Activated T-cell treated with anti-CD3 and anti-CD28 coated beads, Interleukin-2, amount 50 U/mL, for 24 hours (primary cell): ENCODE measurements around the gene ZNF10.

Experiments
- DNase-seq: peaks from one replicate; pipeline ENCODE4 v3.0.0-alpha.2; 2020
- H3K27ac Mint-ChIP-seq: 2 replicates; pipeline ENCODE4 v1.8.0; 2020; ENCODE audit warnings: mild to moderate bottlenecking, mixed read lengths
- H3K27me3 Mint-ChIP-seq: 2 replicates; pipeline ENCODE4 v1.8.0; 2020; ENCODE audit warnings: mixed read lengths
- H3K36me3 Mint-ChIP-seq: 2 replicates; pipeline ENCODE4 v1.8.0; 2020; ENCODE audit warnings: low read depth, mixed read lengths
- H3K4me1 Mint-ChIP-seq: 2 replicates; pipeline ENCODE4 v1.8.0; 2020; ENCODE audit warnings: low read depth, mixed read lengths
- H3K4me3 Mint-ChIP-seq: 2 replicates; pipeline ENCODE4 v1.8.0; 2020; ENCODE audit warnings: mild to moderate bottlenecking, moderate library complexity, mixed read lengths
- H3K9me3 Mint-ChIP-seq: 2 replicates; pipeline ENCODE4 v1.8.0; 2020; ENCODE audit warnings: mixed read lengths

ZNF10 gene

DNA sequence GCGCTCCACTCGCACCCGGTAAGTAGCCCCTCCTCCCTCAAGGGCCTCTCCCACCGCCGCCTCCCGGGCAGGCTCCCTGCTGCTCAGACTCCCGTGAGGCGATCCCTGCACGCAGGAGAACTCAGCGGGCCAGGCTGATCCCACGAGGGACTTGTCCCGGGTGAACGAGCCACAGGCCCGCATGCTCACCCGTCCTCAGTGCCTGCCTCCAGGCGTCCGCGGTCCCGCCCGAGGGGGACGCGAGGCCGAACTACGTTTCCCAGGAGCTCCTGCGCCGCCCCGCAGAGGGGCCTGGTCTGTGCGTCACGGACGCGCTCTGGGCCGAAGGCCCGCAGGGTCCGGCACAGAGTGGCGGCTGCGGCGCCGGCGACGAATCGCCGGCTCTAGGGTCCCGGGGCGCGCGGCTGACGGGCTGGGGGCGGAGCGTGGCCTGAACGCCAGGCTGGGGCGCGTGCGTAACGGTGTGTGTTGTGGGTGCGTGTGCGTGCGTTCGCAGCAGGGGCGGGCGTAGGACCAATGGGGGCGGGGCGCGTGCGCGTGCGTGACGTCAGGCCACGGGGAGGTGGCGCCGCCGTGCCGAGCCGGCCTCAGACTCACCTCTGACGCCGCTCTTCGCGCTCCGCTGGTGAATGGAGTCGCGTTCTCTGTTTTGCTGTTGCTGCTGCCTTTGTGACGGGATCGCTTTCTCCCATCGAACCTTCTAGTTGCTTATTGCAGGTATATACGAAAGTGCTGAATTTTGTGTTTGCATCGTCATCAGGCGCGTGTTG, at the start of gene ZNF10, which contains the start of gene ZNF891:
ZNF10 (plus strand) TSS at position 590 of the 770 bp plus-strand sequence. CDS start 13,866 bp downstream, outside the sequence.
ZNF891 (minus strand) TSS at position 237 of the 770 bp plus-strand sequence. CDS start 8,356 bp downstream, outside the sequence.
- peak; percentile 99 for DNase-seq
- H3K4me3 Mint-ChIP-seq, result peak within 1 kb of the TSS; percentile 92
- no peaks in the 10 kb centered on the region for H3K27me3 Mint-ChIP-seq
- H3K9me3 Mint-ChIP-seq, result peaks cover 39% of the 10 kb centered on the region
- peaks cover 24% of the 10 kb centered on the region for H3K4me1 Mint-ChIP-seq
- H3K27ac Mint-ChIP-seq, result peak within 1 kb of the TSS; percentile 96
- H3K36me3 Mint-ChIP-seq, result peaks cover 96% of the 10 kb centered on the region

DNA sequence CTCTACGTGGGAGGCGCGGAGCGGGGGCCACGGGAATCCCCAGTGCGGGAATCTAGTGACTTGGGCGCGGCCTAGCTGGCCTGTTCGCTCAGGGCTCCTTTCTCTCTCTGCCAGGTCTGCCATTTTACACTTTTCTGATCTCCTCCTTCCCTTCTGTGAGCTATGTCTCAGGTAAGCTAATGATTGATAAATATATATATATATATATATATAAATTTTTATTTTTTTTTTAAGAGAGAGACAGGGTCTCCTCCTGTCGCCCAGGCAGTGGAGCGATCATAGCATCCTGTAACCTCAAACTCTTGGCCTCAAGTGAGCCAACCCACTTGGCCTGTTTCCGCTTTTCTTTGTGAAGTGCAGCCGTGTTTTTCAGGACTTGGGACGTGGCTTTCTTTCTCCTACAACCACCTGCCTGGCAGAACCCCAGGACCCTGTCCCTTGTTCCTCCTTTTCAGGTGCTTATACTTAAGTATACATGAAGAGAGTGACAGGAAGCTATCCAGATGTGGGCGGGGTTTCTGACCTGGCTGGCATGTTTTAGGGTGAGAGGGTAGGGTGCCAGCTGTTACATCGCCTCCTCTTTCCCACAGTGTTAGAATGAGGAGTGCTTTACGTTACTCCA, 49.2 kb upstream of the ZNF10 start:
- Mint-ChIP-seq H3K27me3 (no peaks in the 10 kb centered on the region), H3K27ac (no peak overlapping the region), H3K4me3 (no peak overlapping the region), H3K9me3 (peaks cover 47% of the 10 kb centered on the region), H3K36me3 (peaks cover 75% of the 10 kb centered on the region), H3K4me1 (peaks cover 13% of the 10 kb centered on the region)
- DNase-seq, result peak; percentile 30

DNA sequence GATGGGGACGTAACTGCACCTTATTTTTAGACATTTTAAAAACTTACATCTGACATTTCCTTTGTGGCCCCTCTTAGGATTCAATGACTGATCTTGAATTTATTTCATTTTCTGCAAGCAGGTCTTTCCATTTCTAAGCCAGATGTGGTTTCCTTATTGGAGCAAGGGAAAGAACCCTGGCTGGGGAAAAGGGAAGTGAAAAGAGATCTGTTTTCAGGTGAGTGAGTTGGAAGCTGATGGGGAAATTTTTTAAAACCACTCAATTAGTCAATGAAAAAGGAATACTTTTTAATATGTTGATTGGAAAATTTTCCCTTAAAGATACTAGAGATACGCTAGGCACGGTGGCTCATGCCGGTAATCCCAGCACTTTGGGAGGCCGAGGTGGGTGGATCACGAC, 47.1 kb upstream of the ZNF10 start:
- DNase-seq, result no peak
- peaks cover 13% of the 10 kb centered on the region for H3K4me1 Mint-ChIP-seq
- no peaks in the 10 kb centered on the region for H3K27me3 Mint-ChIP-seq
- peaks cover 78% of the 10 kb centered on the region for H3K36me3 Mint-ChIP-seq
- H3K4me3 Mint-ChIP-seq, result no peak overlapping the region
- no peak overlapping the region for H3K27ac Mint-ChIP-seq
- H3K9me3 Mint-ChIP-seq, result peaks cover 45% of the 10 kb centered on the region

DNA sequence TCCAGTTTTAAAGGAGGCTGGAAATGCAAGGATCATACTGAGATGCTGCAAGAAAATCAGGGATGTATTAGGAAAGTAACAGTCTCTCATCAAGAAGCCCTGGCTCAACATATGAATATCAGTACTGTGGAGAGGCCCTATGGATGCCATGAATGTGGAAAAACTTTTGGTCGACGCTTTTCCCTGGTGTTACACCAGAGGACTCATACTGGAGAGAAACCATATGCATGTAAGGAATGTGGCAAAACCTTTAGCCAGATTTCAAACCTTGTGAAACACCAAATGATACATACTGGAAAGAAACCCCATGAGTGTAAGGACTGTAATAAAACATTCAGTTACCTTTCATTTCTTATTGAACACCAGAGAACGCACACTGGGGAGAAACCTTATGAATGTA, 24.8 kb upstream of the ZNF10 start:
- peaks cover 2% of the 10 kb centered on the region for H3K4me1 Mint-ChIP-seq
- peaks cover 72% of the 10 kb centered on the region for H3K9me3 Mint-ChIP-seq
- no peak overlapping the region for H3K4me3 Mint-ChIP-seq
- no peaks in the 10 kb centered on the region for H3K27me3 Mint-ChIP-seq
- DNase-seq, result no peak
- peaks cover 98% of the 10 kb centered on the region for H3K36me3 Mint-ChIP-seq
- H3K27ac Mint-ChIP-seq, result peak overlapping the region; percentile 7

DNA sequence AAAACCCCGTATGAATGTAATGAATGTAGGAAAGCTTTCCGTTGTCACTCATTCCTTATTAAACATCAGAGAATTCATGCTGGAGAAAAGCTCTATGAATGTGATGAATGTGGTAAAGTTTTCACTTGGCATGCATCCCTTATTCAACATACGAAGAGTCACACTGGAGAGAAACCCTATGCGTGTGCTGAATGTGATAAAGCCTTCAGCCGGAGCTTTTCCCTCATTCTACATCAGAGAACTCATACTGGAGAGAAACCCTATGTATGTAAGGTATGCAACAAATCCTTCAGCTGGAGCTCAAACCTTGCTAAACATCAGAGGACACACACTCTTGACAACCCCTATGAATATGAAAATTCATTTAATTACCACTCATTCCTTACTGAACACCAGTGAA, 24.2 kb upstream of the ZNF10 start:
- Mint-ChIP-seq H3K36me3 (peaks cover 98% of the 10 kb centered on the region), H3K9me3 (peaks cover 68% of the 10 kb centered on the region), H3K27ac (no peak overlapping the region), H3K27me3 (no peaks in the 10 kb centered on the region), H3K4me1 (peaks cover 2% of the 10 kb centered on the region), H3K4me3 (no peak overlapping the region)
- no peak for DNase-seq

DNA sequence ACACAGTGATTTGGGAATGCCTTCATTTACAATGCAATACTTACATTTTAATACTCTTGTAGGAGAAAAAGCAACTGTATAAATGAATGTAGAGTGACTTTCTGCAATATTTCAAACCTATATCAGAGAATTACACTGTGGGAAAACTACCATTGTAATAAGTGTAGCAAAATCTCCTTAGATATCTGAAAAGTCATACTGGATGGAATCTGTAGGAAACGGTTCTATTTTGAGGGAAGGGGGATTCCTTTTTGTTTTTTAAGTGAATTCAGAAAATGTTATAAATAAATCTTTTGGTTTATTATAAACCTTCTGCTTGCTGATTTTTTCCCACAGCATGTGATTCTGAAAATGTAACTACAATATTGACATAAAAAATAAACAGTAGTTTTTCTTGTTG, 23.3 kb upstream of the ZNF10 start:
- no peak for DNase-seq
- Mint-ChIP-seq H3K27me3 (no peaks in the 10 kb centered on the region), H3K4me1 (peaks cover 2% of the 10 kb centered on the region), H3K36me3 (peaks cover 93% of the 10 kb centered on the region), H3K9me3 (peaks cover 66% of the 10 kb centered on the region), H3K4me3 (no peak overlapping the region), H3K27ac (no peak overlapping the region)

DNA sequence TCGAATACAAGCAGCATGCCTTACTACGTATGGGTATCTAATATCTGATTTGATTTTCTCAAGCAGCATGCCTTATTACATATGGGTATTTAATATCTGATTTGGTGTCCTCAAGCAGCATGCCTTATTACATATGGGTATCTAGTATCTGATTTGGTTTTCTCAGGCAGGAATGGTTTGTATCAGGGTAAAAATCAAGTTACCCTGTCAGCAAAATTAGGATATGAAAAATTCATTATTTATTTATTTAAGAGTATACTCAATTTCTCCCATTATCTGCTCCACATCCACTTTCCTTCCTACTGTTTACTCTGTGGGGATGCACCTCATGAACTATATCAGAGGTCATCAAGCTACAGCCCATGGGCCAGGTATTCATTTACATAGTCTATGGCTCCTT, 22.3 kb upstream of the ZNF10 start:
- H3K27ac Mint-ChIP-seq, result no peak overlapping the region
- no peak overlapping the region for H3K4me3 Mint-ChIP-seq
- H3K9me3 Mint-ChIP-seq, result peaks cover 66% of the 10 kb centered on the region
- peaks cover 2% of the 10 kb centered on the region for H3K4me1 Mint-ChIP-seq
- peaks cover 91% of the 10 kb centered on the region for H3K36me3 Mint-ChIP-seq
- H3K27me3 Mint-ChIP-seq, result no peaks in the 10 kb centered on the region
- DNase-seq, result no peak

DNA sequence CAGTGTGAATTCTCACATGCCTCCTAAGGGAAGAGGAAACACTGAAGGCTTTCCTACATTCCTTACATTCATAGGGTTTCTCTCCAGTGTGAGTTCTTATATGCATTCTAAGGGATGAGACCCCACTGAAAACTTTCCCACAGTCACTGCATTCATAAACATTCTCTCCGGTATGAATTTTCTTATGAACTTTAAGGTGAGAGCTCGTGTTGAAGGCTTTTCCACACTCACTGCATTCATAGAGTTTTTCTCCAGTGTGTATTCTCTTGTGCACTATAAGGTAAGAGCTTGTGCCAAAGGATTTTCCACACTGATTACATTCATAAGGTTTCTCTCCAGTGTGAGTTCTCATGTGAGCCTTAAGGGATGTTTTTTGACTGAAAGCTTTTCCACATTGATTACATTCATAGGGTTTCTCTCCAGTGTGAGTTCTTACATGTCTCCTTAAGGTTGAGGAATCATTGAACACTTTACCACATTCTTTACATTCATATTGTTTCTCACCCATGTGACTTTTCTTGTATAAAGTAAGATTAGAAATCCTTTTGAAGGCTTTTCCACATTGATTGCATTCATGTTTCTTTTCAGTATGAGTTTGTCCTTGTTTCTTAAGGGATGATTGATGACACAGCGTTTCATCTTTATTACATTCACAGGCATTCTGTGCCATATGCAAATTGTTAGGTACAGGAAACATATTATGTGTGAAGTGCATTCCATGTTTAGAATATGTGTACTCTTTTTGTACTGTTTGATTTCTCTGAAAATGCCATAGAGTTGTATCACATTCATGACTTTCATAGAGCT, 9.8 kb upstream of the ZNF10 start:
- Mint-ChIP-seq H3K4me3 (no peak overlapping the region), H3K4me1 (no peaks in the 10 kb centered on the region), H3K36me3 (peaks cover 98% of the 10 kb centered on the region), H3K27me3 (no peaks in the 10 kb centered on the region), H3K9me3 (peaks cover 69% of the 10 kb centered on the region), H3K27ac (no peak overlapping the region)
- DNase-seq, result no peak

DNA sequence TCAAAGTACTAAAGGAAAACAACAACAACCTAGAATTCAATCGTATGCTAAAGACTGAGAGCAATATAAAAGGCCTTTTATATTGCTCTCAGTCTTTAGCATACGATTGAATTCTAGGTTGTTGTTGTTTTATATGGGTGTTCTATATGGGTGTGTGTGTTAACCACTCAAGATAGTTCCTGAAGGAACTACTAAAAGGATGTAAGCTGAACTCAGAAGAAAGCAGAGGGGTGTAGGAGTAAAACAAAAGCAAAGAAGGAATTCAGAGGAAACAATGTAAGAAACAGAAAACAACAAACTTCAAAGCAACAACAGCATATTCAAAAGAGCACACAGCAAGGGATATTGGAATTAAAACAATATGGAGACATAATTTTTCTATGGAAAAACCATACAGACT, 5.8 kb upstream of the ZNF10 start:
- Mint-ChIP-seq H3K9me3 (peaks cover 52% of the 10 kb centered on the region), H3K4me1 (peaks cover 8% of the 10 kb centered on the region), H3K27ac (no peak overlapping the region), H3K4me3 (no peak overlapping the region), H3K27me3 (no peaks in the 10 kb centered on the region), H3K36me3 (peaks cover 99% of the 10 kb centered on the region)
- no peak for DNase-seq

DNA sequence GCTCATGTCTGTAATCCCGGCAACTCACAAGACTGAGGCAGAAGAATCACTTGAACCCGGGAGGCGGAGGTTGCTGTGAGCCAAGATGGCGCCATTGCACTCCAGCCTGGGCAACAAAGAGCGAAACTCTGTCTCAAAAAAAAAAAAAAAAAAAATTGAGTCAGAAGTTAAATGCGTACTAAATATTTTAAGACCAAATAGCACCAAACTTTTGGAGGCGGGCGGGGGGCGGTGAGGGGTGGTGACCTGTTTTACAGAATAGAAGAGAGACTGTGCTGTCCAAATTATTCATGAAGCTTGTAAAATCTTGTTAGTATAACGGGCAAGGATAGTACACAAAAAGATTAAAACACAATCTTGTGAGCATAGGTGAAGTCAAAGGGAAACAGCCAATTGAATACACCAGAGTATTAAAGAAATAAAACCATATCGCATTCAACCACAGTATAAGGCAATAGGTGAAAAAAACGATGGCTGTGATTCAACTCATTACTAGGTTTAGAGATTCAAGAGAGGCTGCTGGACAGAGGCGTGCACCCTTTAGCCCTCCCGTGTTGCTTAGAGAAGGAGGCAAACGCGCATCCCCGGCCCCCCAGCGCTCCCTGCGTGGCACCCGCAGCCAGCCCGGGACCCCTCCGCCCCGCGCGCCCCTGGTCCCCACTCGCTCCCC, 924 bp upstream of the ZNF10 start:
- Mint-ChIP-seq H3K4me3 (peak overlapping the region; percentile 92), H3K27ac (peak overlapping the region; percentile 96), H3K36me3 (peaks cover 96% of the 10 kb centered on the region), H3K4me1 (peaks cover 24% of the 10 kb centered on the region), H3K9me3 (peaks cover 41% of the 10 kb centered on the region), H3K27me3 (no peaks in the 10 kb centered on the region)
- DNase-seq, result no peak

DNA sequence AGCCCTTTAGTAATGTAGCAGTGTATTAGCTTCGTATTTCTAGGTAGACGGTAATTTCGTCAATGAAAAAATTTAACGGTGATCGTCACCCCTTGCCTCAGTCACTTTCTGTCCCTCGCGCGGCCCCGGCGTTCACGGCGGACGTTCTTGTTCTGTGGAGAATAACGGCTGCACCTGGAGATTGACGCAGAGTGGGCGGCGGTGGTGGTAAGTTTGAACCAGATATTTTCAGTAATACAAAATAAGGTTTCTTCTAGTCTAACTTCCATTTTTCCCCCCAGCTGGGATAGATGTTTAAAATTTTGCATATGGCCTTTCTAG, 341 bp downstream of the ZNF10 start:
- DNase-seq, result no peak
- Mint-ChIP-seq H3K4me1 (peaks cover 24% of the 10 kb centered on the region), H3K4me3 (peak overlapping the region; percentile 92), H3K27ac (peak overlapping the region; percentile 96), H3K27me3 (no peaks in the 10 kb centered on the region), H3K9me3 (peaks cover 38% of the 10 kb centered on the region), H3K36me3 (peaks cover 96% of the 10 kb centered on the region)

DNA sequence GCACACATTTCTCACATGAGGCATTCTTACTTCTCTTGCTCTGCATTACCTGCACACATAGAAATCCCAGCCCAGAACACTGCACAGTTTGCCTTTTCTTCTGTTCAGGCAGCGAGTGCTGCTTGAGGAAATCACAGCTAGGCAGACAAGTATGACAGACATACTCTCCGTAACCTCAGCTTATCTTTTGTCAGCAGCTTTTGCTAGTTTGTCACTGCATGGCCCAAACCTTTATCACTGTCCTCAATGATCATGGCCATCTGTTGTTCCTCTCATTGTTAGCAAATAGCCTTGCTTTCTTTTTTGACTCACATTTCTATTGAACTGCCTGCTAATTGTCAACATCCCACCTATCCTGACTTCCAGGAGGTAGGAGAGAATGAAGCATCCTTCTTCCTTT, 5.3 kb downstream of the ZNF10 start:
- Mint-ChIP-seq H3K4me3 (no peak overlapping the region), H3K27ac (no peak overlapping the region), H3K4me1 (peaks cover 10% of the 10 kb centered on the region), H3K27me3 (no peaks in the 10 kb centered on the region), H3K9me3 (peaks cover 64% of the 10 kb centered on the region), H3K36me3 (peaks cover 99% of the 10 kb centered on the region)
- DNase-seq, result no peak

DNA sequence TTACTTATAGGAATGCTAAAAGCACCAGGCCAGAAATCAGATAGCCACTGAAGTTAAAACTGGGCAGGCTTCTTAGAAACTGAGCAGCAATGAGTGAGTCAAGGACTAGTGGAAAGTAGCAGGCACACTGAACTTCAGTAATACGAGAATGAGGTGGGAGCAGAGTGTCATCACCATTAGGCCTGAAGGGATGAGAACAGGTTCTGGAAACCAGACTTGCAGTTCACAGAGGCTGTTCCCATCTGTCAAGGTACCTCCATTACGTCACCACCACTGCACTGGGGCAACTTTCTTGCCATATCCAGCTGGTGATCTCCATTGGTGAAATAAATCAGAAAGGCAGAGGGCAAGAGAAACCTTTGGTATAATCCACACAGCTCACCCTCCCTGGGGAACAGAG, 15.6 kb downstream of the ZNF10 start:
- Mint-ChIP-seq H3K4me1 (no peaks in the 10 kb centered on the region), H3K36me3 (peaks cover 95% of the 10 kb centered on the region), H3K27me3 (no peaks in the 10 kb centered on the region), H3K4me3 (no peak overlapping the region), H3K9me3 (peaks cover 59% of the 10 kb centered on the region), H3K27ac (no peak overlapping the region)
- DNase-seq, result no peak

DNA sequence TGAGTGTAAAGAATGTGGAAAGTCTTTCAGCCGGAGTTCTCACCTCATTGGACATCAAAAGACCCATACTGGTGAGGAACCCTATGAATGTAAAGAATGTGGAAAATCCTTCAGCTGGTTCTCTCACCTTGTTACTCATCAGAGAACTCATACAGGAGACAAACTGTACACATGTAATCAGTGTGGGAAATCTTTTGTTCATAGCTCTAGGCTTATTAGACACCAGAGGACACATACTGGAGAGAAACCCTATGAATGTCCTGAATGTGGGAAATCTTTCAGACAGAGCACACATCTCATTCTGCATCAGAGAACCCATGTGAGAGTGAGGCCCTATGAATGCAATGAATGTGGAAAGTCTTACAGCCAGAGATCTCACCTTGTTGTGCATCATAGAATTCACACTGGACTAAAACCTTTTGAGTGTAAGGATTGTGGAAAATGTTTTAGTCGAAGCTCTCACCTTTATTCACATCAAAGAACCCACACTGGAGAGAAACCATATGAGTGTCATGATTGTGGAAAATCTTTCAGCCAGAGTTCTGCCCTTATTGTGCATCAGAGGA, 25.8 kb downstream of the ZNF10 start:
- H3K27me3 Mint-ChIP-seq, result no peaks in the 10 kb centered on the region
- H3K36me3 Mint-ChIP-seq, result peaks cover 89% of the 10 kb centered on the region
- H3K9me3 Mint-ChIP-seq, result peaks cover 80% of the 10 kb centered on the region
- H3K4me3 Mint-ChIP-seq, result no peak overlapping the region
- no peak for DNase-seq
- H3K27ac Mint-ChIP-seq, result no peak overlapping the region
- H3K4me1 Mint-ChIP-seq, result no peaks in the 10 kb centered on the region
